Heart right ventricle (tissue), 16 donors: ENCODE data around the gene CEP112. TPM values are rescaled to one million over a fixed set of nuclear protein-coding genes. Genes with fewer than 3 reads are reported as not detected.

Experiments
- ATAC-seq, 8 donors: fragments of 200-7000 bp; cut with Tn5 transposase; one replicate each; pipeline ENCODE4 v1.9.1; 2020; ENCODE audit warnings: mild to moderate bottlenecking in 8 of 8, moderate library complexity in 8 of 8, moderate number of reproducible peaks in 1 of 8
- DNase-seq, 2 donors: peaks; one replicate each; pipeline ENCODE4 v3.0.0-alpha.2; 2020
- H3K27ac ChIP-seq, 10 donors: fragments of 200-600 bp; sonication (generic) in 2 of 10; one replicate each; pipeline versions ENCODE4 v1.5.0 to v1.8.0; 2020 to 2022; ENCODE audit warnings: mild to moderate bottlenecking in 3 of 10
- H3K27me3 ChIP-seq, 7 donors: fragments of 200-600 bp; one replicate each; pipeline ENCODE4 v1.8.0; 2021 to 2022; ENCODE audit warnings: mild to moderate bottlenecking in 2 of 7
- H3K36me3 ChIP-seq, 9 donors: fragments of 200-600 bp; sonication (generic) in 1 of 9; one replicate each; pipeline versions ENCODE4 v1.5.0 to v1.8.0; 2020 to 2022; ENCODE audit warnings: mild to moderate bottlenecking in 2 of 9
- H3K4me1 ChIP-seq, 9 donors: fragments of 200-600 bp; sonication (generic) in 1 of 9; one replicate each; pipeline versions ENCODE4 v1.5.0 to v1.8.0; 2020 to 2022; ENCODE audit warnings: mild to moderate bottlenecking in 4 of 9
- H3K4me3 ChIP-seq, 10 donors: fragments of 200-600 bp; sonication (generic) in 2 of 10; one replicate each; pipeline versions ENCODE4 v1.5.0 to v1.8.0; 2020 to 2022; ENCODE audit warnings: mild to moderate bottlenecking in 7 of 10, moderate library complexity in 2 of 10
- H3K9me3 ChIP-seq, 11 donors: fragments of 200-600 bp in 10 of 11; sonication (generic) in 2 of 11; one replicate each; pipeline versions ENCODE4 v1.5.0 to v1.8.0; 2013 to 2022; ENCODE audit warnings: mild to moderate bottlenecking in 2 of 11, control low read depth in 1 of 11, moderate library complexity in 1 of 11
- CTCF ChIP-seq, 9 donors: fragments of 200-600 bp; sonication (generic) in 2 of 9; IDR thresholded peaks; one replicate each; pipeline versions ENCODE4 v1.5.0 to v1.8.0; 2021 to 2022; ENCODE audit warnings: antibody characterized with exemption in 9 of 9, mild to moderate bottlenecking in 5 of 9, moderate library complexity in 1 of 9
- WGBS, 2 donors: extraction: QIAGEN DNeasy Blood & Tissue Kit; methylation state at CpG; one replicate each; pipeline ENCODE4 v1.1.7; 2013; ENCODE audit warnings: inconsistent platforms in 1 of 2; 5-methylcytosine and 5-hydroxymethylcytosine counted together
- intact Hi-C, 10 donors: fragments of 100-400 bp; cut with DNase I; formaldehyde crosslinking; loops; one replicate each; pipeline versions ENCODE4 v1.11.1 to v1.14.2; 2022
- polyA plus RNA-seq, 2 donors: library from polyadenylated mRNA; stranded (reverse); fragments of 200-250 nt; gene quantifications; one replicate each; pipeline ENCODE4 v1.2.3, GENCODE V29; 2013
- total RNA-seq, 10 donors: library from RNA; stranded (reverse); fragmentation: NEBNext Ultra II Directional in 3 of 10; extraction: Animal tissue kit (Norgen Biotek cat#: 25700) in 3 of 10; gene quantifications; one replicate each; pipeline versions ENCODE4 v1.2.1 to v1.2.4, GENCODE V29; 2021 to 2023
- donor health status: Arrhythmogenic right ventricular cardiomyopathy.
- donor health status: ischemic (EF 13 %, LVEDD 7.1; RV severe dilation, severe dysfunction).
- donor health status: healthy with polysubstance abuse.
- donor health status: DM: no; HTN: yes; CAD: no.
- donor health status: DM: no; HTN: no; CAD: no.
- donor health status: ischemic (EF 25% LVEDD 6.9; RV normal size, moderate dysfunction).
- donor health status: ischemic (EF 25% LVEDD 5.7; RV mildly dilated, moderate dysfunction).
- donor health status: healthy.
- donor health status: DM: yes; HTN: yes; CAD: no.
- donor health status: Ischemic cardiomyopathy.
- donor health status: ischemic (EF 35%, LVEDD 5.7; RV mildly dilated, moderate dysfunction).
- donor health status: nonischemic (EF 11% LVEDD 7.7; RV severe dilation, severe dysfunction).
- donor health status: DM: yes; HTN: yes; CAD: no.
- donor health status: PGD.
- donor health status: ischemic (EF 29% LVEDD 5.4; RV normal size, mild dysfunction).
- donor health status: nonischemic (EF 23%, LVEDD 6.1; RV moderate dilation, normal function).

CEP112 gene
- total and polyA plus RNA-seq, 12 donors, result 6.7 to 30.0 (median 16.3) TPM

- H3K27ac ChIP-seq, result no peak overlapping the region
- WGBS, 2 donors, result 90 to 92% methylated on average over 11 of the region's 11 CpGs
- no peak for TF ChIP-seq CTCF (IDR thresholded peaks at IDR 0.05)
- H3K36me3 ChIP-seq, result no peaks in the 10 kb centered on the region
- no peaks in the 10 kb centered on the region for H3K4me1 ChIP-seq
- DNase-seq, result no peak
- intact Hi-C loops, result no loop called here
- no peak overlapping the region for H3K4me3 ChIP-seq
- H3K27me3 ChIP-seq, result peaks cover 0 to 10% (median 0%) of the 10 kb centered on the region in 7 donors
- H3K9me3 ChIP-seq, result no peaks in the 10 kb centered on the region
- ATAC-seq, result no peak
These were observed 30.0 kb upstream of the CEP112 start for GRCh38 chr17:66221755-66222530.

- no peak overlapping the region for H3K27ac ChIP-seq
- intact Hi-C loops, result no loop called here
- H3K27me3 ChIP-seq, result peaks cover 0 to 10% (median 0%) of the 10 kb centered on the region in 7 donors
- no peaks in the 10 kb centered on the region for H3K9me3 ChIP-seq
- no peaks in the 10 kb centered on the region for H3K36me3 ChIP-seq
- H3K4me3 ChIP-seq, result no peak overlapping the region
- no peak for ATAC-seq
- no peak for DNase-seq
- H3K4me1 ChIP-seq, result no peaks in the 10 kb centered on the region
- TF ChIP-seq CTCF (IDR thresholded peaks at IDR 0.05), result no peak
These were observed 29.4 kb upstream of the CEP112 start for GRCh38 chr17:66221343-66221742.

- 84 to 88% methylated on average over 8 of the region's 8 CpGs for WGBS, 2 donors
- no peaks in the 10 kb centered on the region for H3K36me3 ChIP-seq
- no peaks in the 10 kb centered on the region for H3K9me3 ChIP-seq
- no peak for DNase-seq
- H3K4me3 ChIP-seq, result no peak overlapping the region
- ATAC-seq, result no peak
- no peak for TF ChIP-seq CTCF (IDR thresholded peaks at IDR 0.05)
- H3K27me3 ChIP-seq, result peaks cover 0 to 10% (median 0%) of the 10 kb centered on the region in 7 donors
- no peaks in the 10 kb centered on the region for H3K4me1 ChIP-seq
- H3K27ac ChIP-seq, result no peak overlapping the region
- intact Hi-C loops, result no loop called here
These were observed 28.3 kb upstream of the CEP112 start for GRCh38 chr17:66220079-66220835.

- TF ChIP-seq CTCF (IDR thresholded peaks at IDR 0.05), result no peak
- WGBS, 2 donors, result 87 to 98% methylated on average over 3 of the region's 3 CpGs
These were observed 23.6 kb upstream of the CEP112 start for GRCh38 chr17:66215529-66215911.

More at GRCh38 chr17:66215529-66215911, 23.6 kb upstream of the CEP112 start:
- no peaks in the 10 kb centered on the region for H3K4me1 ChIP-seq
- no peak overlapping the region for H3K27ac ChIP-seq
- H3K27me3 ChIP-seq, result peaks cover 0 to 10% (median 0%) of the 10 kb centered on the region in 7 donors
- no peaks in the 10 kb centered on the region for H3K36me3 ChIP-seq
- no peaks in the 10 kb centered on the region for H3K9me3 ChIP-seq
- no peak for ATAC-seq
- DNase-seq, result no peak
- H3K4me3 ChIP-seq, result no peak overlapping the region
- intact Hi-C loops, result no loop called here
